ENCODE measurements around the gene HS2ST1. TPM values are rescaled to one million over a fixed set of nuclear protein-coding genes. Genes with fewer than 3 reads are reported as not detected.

Gene HS2ST1
- total and polyA plus RNA-seq, 2 donors (not counting 3 experiments of a cell fraction or from before 2014, with no cell fraction given): 5.5 to 31.2 TPM

DNA sequence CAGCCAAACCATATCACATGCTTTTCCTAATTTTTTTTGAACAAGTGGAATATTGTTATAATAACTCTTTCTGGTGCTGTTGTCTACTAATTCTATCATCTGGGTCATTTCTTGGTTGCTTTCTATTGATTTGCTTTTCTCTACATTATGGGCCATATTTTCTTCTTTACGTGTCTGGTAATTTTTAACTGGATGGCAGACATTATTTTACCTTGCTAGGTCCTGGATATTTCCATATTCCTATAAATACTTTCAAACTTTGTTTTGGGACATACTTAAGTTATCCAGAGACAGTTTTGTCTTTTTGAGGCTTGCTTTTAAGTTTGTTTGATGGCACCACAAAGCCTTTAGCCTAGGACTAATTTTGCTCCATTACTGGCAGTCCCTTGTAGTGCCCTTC, 11.3 kb downstream of the HS2ST1 start:
- H3K36me3 ChIP-seq (ENCODE audit: control insufficient read depth in 2 of 2, extremely low read depth in 1 of 2, insufficient read depth in 2 of 2, low read length in 2 of 2): no peaks in the 10 kb centered on the region
- no peak overlapping the region for H3K27ac ChIP-seq (ENCODE audit: insufficient read depth, low read depth, low read length)
- H4K20me1 ChIP-seq (replicated peaks; ENCODE audit: control insufficient read depth, extremely low read depth, insufficient read depth, low read length): no peaks in the 10 kb centered on the region
- H3K27me3 ChIP-seq (ENCODE audit: control insufficient read depth in 2 of 2, insufficient read depth in 2 of 2, low read length in 2 of 2): no peaks in the 10 kb centered on the region
- H3K79me2 ChIP-seq (ENCODE audit: control insufficient read depth, insufficient read depth, low read length): peaks cover 34% of the 10 kb centered on the region
- H3K9ac ChIP-seq (replicated peaks; ENCODE audit: extremely low read depth, insufficient read depth, low read length): no peak overlapping the region
- BruUV-seq (replicated peaks): no TSS peak
- no peaks in the 10 kb centered on the region for H3K4me1 ChIP-seq (ENCODE audit: control insufficient read depth, extremely low read depth, insufficient read depth, low read length)
- H3K4me3 ChIP-seq (replicated peaks in 1 of 3; ENCODE audit: insufficient read depth in 1 of 3, low read depth in 1 of 3, low read length in 3 of 3): no peak overlapping the region
- no peaks in the 10 kb centered on the region for H3K9me3 ChIP-seq (replicated peaks; ENCODE audit: control insufficient read depth, insufficient read depth, low read length)
- DNase-seq (ENCODE audit: low read depth, low spot score) (no peak), FAIRE-seq (no peak)
- H3K4me2 ChIP-seq (ENCODE audit: insufficient read depth, low read length): no peak overlapping the region
- ChIA-PET CTCF (no interaction called here), POLR2A (no interaction called here)
- H2AFZ ChIP-seq (ENCODE audit: low read depth, low read length): no peak overlapping the region
- TF ChIP-seq GATA2 (IDR thresholded peaks at IDR 0.05; ENCODE audit: insufficient read depth, insufficient read length, low read depth, low read length) (no peak), EZH2 (IDR thresholded peaks at IDR 0.05; ENCODE audit: borderline replicate concordance, low read depth, low read length, severe bottlenecking) (no peak), CTCF (IDR thresholded peaks at IDR 0.05; ENCODE audit: extremely low read depth in 1 of 2, insufficient read depth in 1 of 2, low read depth in 1 of 2, low read length in 2 of 2) (no peak), FOS (IDR thresholded peaks at IDR 0.05; ENCODE audit: borderline replicate concordance, insufficient read depth, low read length) (no peak), POLR2A (IDR thresholded peaks at IDR 0.05; ENCODE audit: low read depth, low read length) (no peak)
- dilution Hi-C loops (cut with MboI; ENCODE audit: extremely low pct_ligation_motif_present, low sequenced_read_pairs) (no loop called here), intact Hi-C loops (cut with micrococcal nuclease) (no loop called here)
- H3K9me1 ChIP-seq (replicated peaks; ENCODE audit: control insufficient read depth, extremely low read depth, insufficient read depth, low read length): no peaks in the 10 kb centered on the region

DNA sequence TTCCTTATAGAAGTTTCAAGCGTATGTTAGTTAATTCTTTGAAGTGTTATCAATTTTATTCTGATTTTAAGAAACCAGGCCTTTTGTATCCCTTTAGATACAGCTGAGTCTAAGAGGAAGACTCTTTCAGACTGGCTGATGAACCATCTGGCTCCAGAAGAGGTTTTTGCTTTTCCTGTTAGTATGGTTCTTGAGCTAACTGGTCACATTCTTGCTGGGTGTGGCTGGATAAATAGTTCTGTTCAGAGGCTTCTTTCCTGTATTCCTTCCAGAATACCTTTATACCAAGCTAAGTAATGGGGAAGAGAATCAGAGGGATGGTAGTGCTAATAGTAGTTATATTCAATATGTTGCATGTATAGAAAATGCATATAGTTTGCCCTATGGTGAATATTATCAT, 12.4 kb downstream of the HS2ST1 start:
- dilution Hi-C loops (cut with MboI; ENCODE audit: extremely low pct_ligation_motif_present, low sequenced_read_pairs) (no loop called here), intact Hi-C loops (cut with micrococcal nuclease) (no loop called here)
- H3K4me2 ChIP-seq (ENCODE audit: insufficient read depth, low read length): no peak overlapping the region
- no peak overlapping the region for H2AFZ ChIP-seq (ENCODE audit: low read depth, low read length)
- H3K79me2 ChIP-seq (ENCODE audit: control insufficient read depth, insufficient read depth, low read length): peaks cover 28% of the 10 kb centered on the region
- H3K9me3 ChIP-seq (replicated peaks; ENCODE audit: control insufficient read depth, insufficient read depth, low read length): no peaks in the 10 kb centered on the region
- H3K27me3 ChIP-seq (ENCODE audit: control insufficient read depth in 2 of 2, insufficient read depth in 2 of 2, low read length in 2 of 2): no peaks in the 10 kb centered on the region
- H3K9ac ChIP-seq (replicated peaks; ENCODE audit: extremely low read depth, insufficient read depth, low read length): no peak overlapping the region
- H3K4me1 ChIP-seq (ENCODE audit: control insufficient read depth, extremely low read depth, insufficient read depth, low read length): no peaks in the 10 kb centered on the region
- H4K20me1 ChIP-seq (replicated peaks; ENCODE audit: control insufficient read depth, extremely low read depth, insufficient read depth, low read length): no peaks in the 10 kb centered on the region
- H3K36me3 ChIP-seq (ENCODE audit: control insufficient read depth in 2 of 2, extremely low read depth in 1 of 2, insufficient read depth in 2 of 2, low read length in 2 of 2): no peaks in the 10 kb centered on the region
- FAIRE-seq (no peak), DNase-seq (ENCODE audit: low read depth, low spot score) (no peak)
- ChIA-PET CTCF (interaction anchor here (0.6 to 1.8 kb wide), 2 partner anchors 9 to 13 kb away, joined by 3 to 4 read pairs; partner anchors contain the start of genes HS2ST1 and SELENOF), POLR2A (no interaction called here)
- no peaks in the 10 kb centered on the region for H3K9me1 ChIP-seq (replicated peaks; ENCODE audit: control insufficient read depth, extremely low read depth, insufficient read depth, low read length)
- no TSS peak for BruUV-seq (replicated peaks)
- H3K27ac ChIP-seq (ENCODE audit: insufficient read depth, low read depth, low read length): no peak overlapping the region
- H3K4me3 ChIP-seq (replicated peaks in 1 of 3; ENCODE audit: insufficient read depth in 1 of 3, low read depth in 1 of 3, low read length in 3 of 3): no peak overlapping the region
- TF ChIP-seq MAX (IDR thresholded peaks at IDR 0.05; ENCODE audit: insufficient read depth, insufficient read length) (no peak), EZH2 (IDR thresholded peaks at IDR 0.05; ENCODE audit: borderline replicate concordance, low read depth, low read length, severe bottlenecking) (no peak), CTCF (IDR thresholded peaks at IDR 0.05; ENCODE audit: extremely low read depth in 1 of 2, insufficient read depth in 1 of 2, low read depth in 1 of 2, low read length in 2 of 2) (no peak), POLR2AphosphoS5 (IDR thresholded peaks at IDR 0.05; ENCODE audit: insufficient read depth, low read depth, low read length) (no peak), MYC (IDR thresholded peaks at IDR 0.05; ENCODE audit: low read depth, low read length) (no peak), POLR2A (IDR thresholded peaks at IDR 0.05; ENCODE audit: low read depth, low read length) (no peak), GATA2 (IDR thresholded peaks at IDR 0.05; ENCODE audit: insufficient read depth, insufficient read length, low read depth, low read length) (no peak), FOS (IDR thresholded peaks at IDR 0.05; ENCODE audit: borderline replicate concordance, insufficient read depth, low read length) (no peak), JUN (IDR thresholded peaks at IDR 0.05; ENCODE audit: borderline replicate concordance, insufficient read depth, insufficient read length, low read depth) (no peak)
